Lung (tissue), 12 donors: Measurements from ENCODE around the gene SEMA4D. TPM values are rescaled to one million over a fixed set of nuclear protein-coding genes. Genes with fewer than 3 reads are reported as not detected.
A peak's percentile ranks its signal among the peaks of the same experiment; 100 is the strongest.

Experiments
- ATAC-seq: fragments of 200-7000 bp; cut with Tn5 transposase; one replicate; pipeline ENCODE4 v1.9.1; 2020; ENCODE audit warnings: moderate number of reproducible peaks; ENCODE audit not compliant: insufficient read depth, low FRiP score
- DNase-seq, 3 donors: peaks; one replicate each; pipeline ENCODE4 v3.0.0-alpha.2; 2013 to 2017
- H3K27ac ChIP-seq, 2 donors: one replicate each; pipeline ENCODE4 v1.5.1; 2013; ENCODE audit warnings: mild to moderate bottlenecking in 2 of 2, moderate library complexity in 2 of 2, control low read depth in 1 of 2, inconsistent platforms in 1 of 2, low read depth in 1 of 2, low read length in 1 of 2
- H3K27me3 ChIP-seq, 3 donors: one replicate each; pipeline ENCODE4 v1.5.1; 2013; ENCODE audit warnings: low read length in 2 of 3; ENCODE audit not compliant: control insufficient read depth in 3 of 3, insufficient read depth in 3 of 3
- H3K36me3 ChIP-seq, 4 donors: one replicate each; pipeline ENCODE4 v1.5.1; 2013; ENCODE audit warnings: low read length in 4 of 4, mild to moderate bottlenecking in 1 of 4, moderate library complexity in 1 of 4; ENCODE audit not compliant: control insufficient read depth in 4 of 4, insufficient read depth in 4 of 4
- H3K4me1 ChIP-seq, 5 donors: one replicate each; pipeline ENCODE4 v1.5.1; 2013; ENCODE audit warnings: low read length in 5 of 5, mild to moderate bottlenecking in 2 of 5, moderate library complexity in 1 of 5; ENCODE audit not compliant: control insufficient read depth in 5 of 5, insufficient read depth in 5 of 5
- H3K4me3 ChIP-seq: one replicate; pipeline ENCODE4 v1.5.1; 2013; ENCODE audit warnings: mild to moderate bottlenecking, control low read depth, moderate library complexity
- H3K9ac ChIP-seq, 2 donors: one replicate each; pipeline ENCODE4 v1.5.1; 2013; ENCODE audit warnings: low read length in 2 of 2, control low read depth in 1 of 2; ENCODE audit not compliant: insufficient read depth in 1 of 2
- H3K9me3 ChIP-seq, 4 donors: one replicate each; pipeline ENCODE4 v1.5.1; 2013; ENCODE audit warnings: low read length in 3 of 4, mild to moderate bottlenecking in 1 of 4, moderate library complexity in 1 of 4; ENCODE audit not compliant: control insufficient read depth in 4 of 4, insufficient read depth in 3 of 4
- WGBS, 2 donors: extraction: QIAGEN DNeasy Blood & Tissue Kit; methylation state at CpG; one replicate each; pipeline ENCODE4 v1.1.7; 2013; 5-methylcytosine and 5-hydroxymethylcytosine counted together
- polyA plus RNA-seq, 2 donors: library from polyadenylated mRNA; stranded (reverse); fragments of 200-250 nt; gene quantifications; one replicate each; pipeline ENCODE4 v1.2.1, GENCODE V29; 2013
- total RNA-seq, 2 donors: library from RNA; depleted of rRNA in 1 of 2; stranded (reverse); fragments of >200 nt in 1 of 2; gene quantifications; one replicate each; pipeline ENCODE4 v1.2.1, GENCODE V29; 2014 to 2021
- TF ChIP-seq, protein P1 (sequence below): IDR thresholded peaks from 2 replicates; pipeline ENCODE4 v1.5.1; 2012; ENCODE audit warnings: mild to moderate bottlenecking; ENCODE audit errors: control extremely low read depth, extremely low read depth
- donor health status: control.
- donor health status: control.
- donor health status: Bipolar disorder and iron deficiency.
- donor health status: healthy.
- donor health status: DM: yes; HTN: yes; CAD: no.

Gene SEMA4D
- total and polyA plus RNA-seq, 4 donors: 6.7 to 61.5 (median 29.0) TPM

DNA sequence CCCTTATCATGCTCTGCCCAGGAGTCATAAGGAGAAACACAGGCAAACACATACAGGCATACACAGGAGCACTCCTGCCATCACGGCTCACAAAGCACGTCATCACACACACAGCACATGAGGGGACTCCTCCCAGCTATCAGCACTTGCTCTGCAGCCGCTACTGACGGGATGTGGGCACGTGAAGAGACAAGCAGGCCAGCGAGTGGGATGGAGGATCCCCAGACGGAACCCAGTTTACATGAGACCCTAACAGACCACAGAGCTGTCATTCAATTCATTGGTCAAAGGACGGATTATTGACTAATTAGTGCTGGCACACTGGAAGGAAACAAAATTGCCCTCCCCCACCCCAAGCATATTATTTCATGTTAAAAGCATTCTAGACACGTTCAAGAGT, 53.6 kb downstream of the SEMA4D start:
- peak in 1 of 3 donors; percentile 32 for DNase-seq
- WGBS, 2 donors: 78 to 86% methylated on average over 9 of the region's 9 CpGs
- no peaks in the 10 kb centered on the region for H3K9me3 ChIP-seq
- H3K27me3 ChIP-seq: no peaks in the 10 kb centered on the region
- H3K4me1 ChIP-seq: peaks cover 0 to 39% (median 19%) of the 10 kb centered on the region in 5 donors
- H3K9ac ChIP-seq: no peak overlapping the region
- TF ChIP-seq, protein P1, sequence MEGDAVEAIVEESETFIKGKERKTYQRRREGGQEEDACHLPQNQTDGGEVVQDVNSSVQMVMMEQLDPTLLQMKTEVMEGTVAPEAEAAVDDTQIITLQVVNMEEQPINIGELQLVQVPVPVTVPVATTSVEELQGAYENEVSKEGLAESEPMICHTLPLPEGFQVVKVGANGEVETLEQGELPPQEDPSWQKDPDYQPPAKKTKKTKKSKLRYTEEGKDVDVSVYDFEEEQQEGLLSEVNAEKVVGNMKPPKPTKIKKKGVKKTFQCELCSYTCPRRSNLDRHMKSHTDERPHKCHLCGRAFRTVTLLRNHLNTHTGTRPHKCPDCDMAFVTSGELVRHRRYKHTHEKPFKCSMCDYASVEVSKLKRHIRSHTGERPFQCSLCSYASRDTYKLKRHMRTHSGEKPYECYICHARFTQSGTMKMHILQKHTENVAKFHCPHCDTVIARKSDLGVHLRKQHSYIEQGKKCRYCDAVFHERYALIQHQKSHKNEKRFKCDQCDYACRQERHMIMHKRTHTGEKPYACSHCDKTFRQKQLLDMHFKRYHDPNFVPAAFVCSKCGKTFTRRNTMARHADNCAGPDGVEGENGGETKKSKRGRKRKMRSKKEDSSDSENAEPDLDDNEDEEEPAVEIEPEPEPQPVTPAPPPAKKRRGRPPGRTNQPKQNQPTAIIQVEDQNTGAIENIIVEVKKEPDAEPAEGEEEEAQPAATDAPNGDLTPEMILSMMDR: no peak
- H3K27ac ChIP-seq: no peak overlapping the region
- H3K4me3 ChIP-seq: no peak overlapping the region
- peaks cover 0 to 3% (median 0%) of the 10 kb centered on the region in 4 donors for H3K36me3 ChIP-seq
- ATAC-seq: no peak

DNA sequence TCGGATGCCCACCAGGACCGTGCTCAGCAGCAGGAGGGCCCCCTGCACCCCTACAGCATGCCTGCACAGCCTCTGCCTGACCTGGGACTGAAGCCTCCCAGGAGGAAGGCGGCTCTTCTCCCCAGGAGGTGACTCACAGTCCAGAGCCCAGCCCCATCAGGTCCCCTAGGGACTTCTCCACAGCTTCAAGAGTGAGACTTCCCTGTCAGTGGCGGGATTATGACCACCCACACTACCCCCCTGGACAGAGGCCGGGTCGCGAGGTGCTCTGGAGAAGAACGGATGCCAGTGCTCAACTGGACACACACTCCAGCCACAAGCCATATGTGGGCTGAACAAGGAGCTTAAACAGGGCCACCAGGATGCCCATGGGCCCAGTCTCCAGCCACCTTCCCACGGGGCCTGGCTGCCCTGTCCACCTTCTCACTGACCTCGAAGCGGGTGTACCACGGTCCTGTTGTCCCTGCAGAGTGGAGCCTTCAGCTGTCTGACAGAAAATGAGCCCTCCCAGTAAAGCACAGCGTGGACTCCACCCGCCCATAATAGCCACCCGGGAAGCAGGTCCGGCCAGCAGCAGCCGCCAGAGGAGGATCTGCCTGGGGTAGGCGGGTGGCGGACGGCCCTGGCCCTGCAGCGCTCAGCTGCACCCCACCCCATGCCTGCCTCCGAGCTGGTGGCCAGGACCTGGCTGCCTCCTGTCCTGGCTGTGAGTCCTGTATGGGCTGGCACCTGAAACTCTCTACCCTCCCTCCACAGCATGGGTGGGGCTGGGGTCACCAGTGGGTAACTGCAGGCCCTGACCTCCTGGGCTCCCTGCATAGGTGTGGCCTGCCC, 54.7 kb downstream of the SEMA4D start:
- H3K9ac ChIP-seq: no peak overlapping the region
- peaks cover 0 to 3% (median 0%) of the 10 kb centered on the region in 4 donors for H3K36me3 ChIP-seq
- no peaks in the 10 kb centered on the region for H3K27me3 ChIP-seq
- 90 to 92% methylated on average over 22 of the region's 22 CpGs for WGBS, 2 donors
- no peaks in the 10 kb centered on the region for H3K9me3 ChIP-seq
- H3K4me1 ChIP-seq: peaks cover 0 to 39% (median 19%) of the 10 kb centered on the region in 5 donors
- no peak overlapping the region for H3K4me3 ChIP-seq
- DNase-seq (no peak), ATAC-seq (no peak)
- TF ChIP-seq, protein P1: no peak
- H3K27ac ChIP-seq: no peak overlapping the region

DNA sequence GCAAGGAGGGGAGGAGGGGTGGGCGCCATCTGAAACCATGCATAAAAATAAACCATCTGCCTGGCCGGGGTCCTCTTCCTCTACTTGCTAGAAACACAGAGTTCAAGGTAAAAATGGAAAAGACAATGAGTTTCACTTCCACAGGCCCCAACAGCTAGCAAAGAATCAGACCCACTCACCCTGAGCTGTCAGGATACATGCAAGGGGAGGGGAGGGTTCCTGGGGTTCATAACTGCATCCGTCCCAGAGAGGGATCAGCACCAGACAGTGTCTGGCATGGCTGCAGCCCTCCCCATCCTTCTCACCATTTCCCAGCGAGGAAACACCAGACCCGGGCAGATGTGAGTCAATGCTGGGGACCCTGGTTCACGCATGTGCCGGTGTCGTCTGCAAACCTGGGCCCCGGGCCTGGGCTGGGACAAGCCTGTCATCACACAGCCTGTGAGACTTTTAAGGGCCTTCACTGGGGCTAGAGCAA, 55.4 kb downstream of the SEMA4D start:
- ATAC-seq (no peak), DNase-seq (peak in 1 of 3 donors; percentile 28)
- H3K9me3 ChIP-seq: no peaks in the 10 kb centered on the region
- TF ChIP-seq, protein P1: no peak
- H3K36me3 ChIP-seq: peaks cover 0 to 3% (median 0%) of the 10 kb centered on the region in 4 donors
- peaks cover 0 to 39% (median 19%) of the 10 kb centered on the region in 5 donors for H3K4me1 ChIP-seq
- H3K27ac ChIP-seq: no peak overlapping the region
- H3K4me3 ChIP-seq: no peak overlapping the region
- no peaks in the 10 kb centered on the region for H3K27me3 ChIP-seq
- 71 to 73% methylated on average over 9 of the region's 9 CpGs for WGBS, 2 donors
- no peak overlapping the region for H3K9ac ChIP-seq
